Activated CD8-positive, alpha-beta memory T cell treated with anti-CD3 and anti-CD28 coated beads, Interleukin-2, amount 50 U/mL, for 4 hours (primary cell): ENCODE results near the gene NRXN3.

Source experiments
- DNase-seq: peaks from one replicate; pipeline ENCODE4 v3.0.0-alpha.2; 2020

The NRXN3 gene

DNA sequence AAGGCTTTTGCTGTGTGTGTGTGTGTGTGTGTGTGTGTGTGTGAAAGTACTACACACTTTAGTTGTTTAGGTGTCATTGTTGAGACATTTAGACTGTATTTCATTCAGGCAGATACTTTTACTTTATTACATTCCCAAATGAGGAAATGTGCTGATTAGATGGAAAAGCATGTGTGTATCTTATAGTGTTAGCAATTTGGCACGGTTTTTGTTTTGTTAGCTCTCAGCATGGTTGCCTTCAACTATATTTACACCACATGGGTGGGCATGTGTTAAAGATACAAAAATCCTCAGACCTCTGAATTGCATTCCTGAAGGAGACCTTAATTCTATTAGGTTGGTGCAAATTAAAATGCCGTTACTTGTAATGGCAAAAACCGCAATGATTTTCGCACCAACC is 1161.7 kb downstream of the NRXN3 start:
- no peak for DNase-seq

DNA sequence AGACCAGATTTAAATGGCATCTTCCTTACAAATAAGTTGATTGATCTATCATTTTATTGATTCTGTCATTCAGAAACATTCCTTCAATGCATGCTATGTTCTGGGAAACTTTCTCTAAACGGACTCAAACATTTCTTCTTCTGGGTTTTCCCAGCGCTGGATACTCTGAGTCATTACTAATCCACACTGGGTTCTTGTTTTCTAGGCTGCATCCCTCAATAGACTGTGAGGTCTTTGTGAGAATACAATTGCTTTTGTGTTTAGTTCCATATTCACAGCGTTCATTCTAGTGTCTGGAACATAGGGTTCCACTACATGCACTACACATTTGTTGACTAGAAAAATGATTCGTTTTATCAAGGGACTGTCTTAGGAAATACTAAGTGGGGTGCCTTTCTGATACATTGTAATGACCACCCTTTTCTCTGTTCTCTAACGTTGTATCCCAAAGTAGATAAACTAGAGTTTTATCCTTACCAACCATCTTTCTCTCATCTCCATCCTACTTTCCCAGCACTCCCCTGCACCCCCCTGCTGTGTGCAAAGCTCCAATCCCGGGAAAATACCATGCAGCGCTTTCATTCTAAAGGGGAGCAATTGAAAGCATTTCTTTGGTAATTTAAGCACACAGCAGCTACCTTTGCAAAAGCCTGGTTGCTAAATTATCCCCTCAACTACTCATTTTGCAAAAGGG is 1162.5 kb downstream of the NRXN3 start:
- no peak for DNase-seq

DNA sequence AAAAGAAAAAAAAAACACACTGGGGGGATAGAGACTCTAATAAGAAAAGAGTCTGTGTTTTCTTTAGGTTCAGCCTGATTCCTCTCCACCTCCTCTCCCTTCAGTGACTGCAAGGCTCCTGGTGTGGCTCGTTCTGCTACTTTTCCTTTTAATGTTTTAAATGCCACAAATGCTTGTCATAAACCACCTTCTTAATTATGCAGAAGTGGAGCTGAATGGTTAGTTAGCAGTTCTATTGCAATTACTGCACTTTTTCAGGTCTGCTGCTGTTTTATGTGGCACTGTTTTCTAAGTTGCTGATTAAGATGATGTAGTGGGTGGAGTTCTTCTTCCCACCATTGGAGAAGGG is 1163.0 kb downstream of the NRXN3 start:
- no peak for DNase-seq

DNA sequence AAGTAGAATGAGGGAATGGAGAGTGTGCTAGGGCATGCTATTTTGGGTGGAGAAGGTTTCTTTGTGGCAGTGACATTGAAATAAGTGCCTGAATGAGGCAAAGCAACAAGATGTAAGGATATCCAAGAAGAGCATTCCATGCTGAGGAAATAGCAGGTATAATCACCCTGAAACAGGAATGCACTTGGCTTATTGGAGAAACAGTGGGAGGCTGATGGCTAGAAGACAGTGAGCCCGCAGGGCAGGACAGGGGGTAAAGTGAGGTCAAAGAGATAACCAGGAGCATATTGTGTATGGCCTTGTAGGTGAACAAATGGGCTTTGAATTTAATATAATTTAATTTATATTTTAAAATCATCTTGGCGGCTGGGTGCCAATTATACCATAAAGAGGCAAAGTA is 1164.1 kb downstream of the NRXN3 start:
- DNase-seq, result no peak

DNA sequence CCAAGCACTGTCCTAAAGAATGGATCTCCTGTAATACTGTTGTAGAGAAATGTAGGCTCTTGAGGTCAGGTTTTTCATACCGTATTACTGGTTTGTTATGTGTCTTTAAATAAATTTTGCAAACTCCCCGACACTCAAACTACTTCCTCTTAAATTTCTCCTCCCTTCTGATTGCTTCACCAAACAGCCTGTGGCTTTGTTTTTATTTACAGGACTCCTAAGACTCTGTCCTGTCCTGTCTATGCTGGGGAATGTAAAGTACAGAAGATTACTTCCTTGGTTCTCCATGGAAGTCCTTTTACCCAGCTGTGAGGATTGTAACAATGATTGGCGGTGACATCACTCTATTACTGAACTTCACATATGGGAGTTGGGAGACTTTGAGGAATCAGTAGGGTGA is 1167.6 kb downstream of the NRXN3 start:
- no peak for DNase-seq

DNA sequence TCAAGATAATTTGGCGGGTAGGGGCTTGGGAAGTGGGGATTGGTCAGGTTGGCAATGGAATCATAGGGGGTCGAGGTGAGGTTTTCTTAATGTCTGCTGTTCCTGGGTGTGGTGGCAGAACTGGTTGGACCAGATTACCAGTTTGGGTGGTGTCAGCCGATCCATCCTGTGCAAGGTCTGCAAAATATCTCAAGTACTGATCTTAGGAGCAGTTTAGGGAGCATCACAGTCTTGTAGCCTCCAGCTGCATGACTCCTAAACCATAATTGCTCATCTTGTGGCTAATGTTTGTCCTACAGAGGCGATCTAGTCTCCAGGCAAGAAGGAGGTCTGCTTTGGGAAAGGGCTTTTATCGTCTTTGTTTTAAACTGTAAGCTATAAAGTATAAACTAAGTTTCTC is 1172.8 kb downstream of the NRXN3 start:
- no peak for DNase-seq

DNA sequence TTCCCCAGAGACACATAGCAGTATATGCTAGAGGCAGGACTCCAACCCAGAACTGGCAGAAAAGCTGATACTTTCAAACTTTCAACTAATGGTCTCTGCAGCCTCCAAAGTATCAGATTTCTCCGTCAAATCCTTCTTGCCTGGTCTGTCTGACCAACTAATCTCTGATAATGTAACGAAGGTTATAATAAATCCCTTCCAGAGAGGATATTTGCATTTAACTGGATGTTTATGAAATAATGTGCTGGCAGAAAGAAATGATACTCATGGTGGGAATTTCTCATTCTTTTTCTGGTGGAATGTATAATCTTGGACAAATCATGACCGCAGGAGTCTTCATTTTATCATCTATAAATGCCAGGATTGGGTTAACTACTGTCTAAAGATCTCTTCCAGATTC is 1180.8 kb downstream of the NRXN3 start:
- DNase-seq, result no peak

DNA sequence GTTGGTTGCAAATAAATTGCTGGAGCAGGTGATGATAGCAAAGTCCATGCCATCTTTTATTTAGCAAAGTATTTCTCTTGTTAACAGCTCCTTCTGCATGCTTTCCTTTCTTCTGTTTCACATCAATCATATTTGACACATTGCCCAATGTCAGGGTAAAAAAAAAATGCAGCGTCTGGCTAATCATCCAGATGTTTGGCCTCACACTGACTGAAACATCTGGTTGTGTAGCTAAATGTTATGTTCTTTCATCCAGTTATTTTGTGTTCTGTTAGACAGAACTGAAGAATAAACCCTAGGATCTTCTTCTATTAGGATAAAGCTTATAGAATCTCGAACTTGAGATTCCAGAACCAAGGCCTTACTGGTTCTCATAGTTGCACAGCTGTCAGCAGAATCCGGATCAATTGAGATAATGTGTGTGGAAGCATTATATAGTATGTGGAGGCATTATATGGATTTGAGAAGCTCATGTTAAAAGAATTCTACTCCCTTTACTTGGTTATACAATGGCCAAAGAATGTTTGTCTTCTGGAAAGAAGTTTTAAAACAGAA is 1182.0 kb downstream of the NRXN3 start:
- DNase-seq, result no peak

DNA sequence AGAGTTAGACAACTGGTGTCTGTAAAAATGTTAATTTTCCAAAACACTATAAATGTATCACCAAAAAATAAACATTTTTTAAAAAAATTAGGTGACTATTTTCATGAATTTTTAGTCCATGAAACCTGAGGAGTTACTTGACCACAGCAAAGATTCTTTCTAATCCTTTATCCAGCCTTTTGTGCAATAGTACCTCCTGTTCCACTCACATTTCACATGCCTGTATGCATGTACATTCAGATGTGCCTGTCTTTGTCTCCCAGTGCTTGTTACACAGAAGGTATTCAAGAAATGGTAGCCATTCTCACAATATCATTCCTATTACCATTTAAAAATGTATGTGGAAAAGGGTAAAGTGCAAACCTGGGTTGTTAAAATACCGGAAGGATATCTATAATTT is 1184.2 kb downstream of the NRXN3 start:
- DNase-seq, result no peak

DNA sequence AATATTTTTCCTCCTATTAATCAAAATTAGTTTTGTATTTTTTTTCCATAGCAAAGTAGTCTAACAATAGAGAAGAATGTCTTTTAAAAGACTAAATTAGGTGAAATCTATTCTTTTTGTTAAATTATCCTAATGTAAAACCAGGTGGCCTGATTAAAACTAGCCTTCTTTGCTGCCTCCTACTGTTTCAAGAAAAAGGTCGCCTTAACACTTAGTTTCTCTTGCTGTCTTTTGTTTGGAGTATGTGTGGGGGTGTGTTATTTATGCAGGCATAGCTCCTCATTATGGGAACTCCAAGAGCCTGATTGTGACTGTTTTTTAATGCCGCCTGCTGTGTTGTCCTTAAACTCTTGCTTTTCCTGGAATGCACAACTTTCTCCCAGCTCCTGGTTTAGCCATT is 1185.9 kb downstream of the NRXN3 start:
- DNase-seq, result no peak

DNA sequence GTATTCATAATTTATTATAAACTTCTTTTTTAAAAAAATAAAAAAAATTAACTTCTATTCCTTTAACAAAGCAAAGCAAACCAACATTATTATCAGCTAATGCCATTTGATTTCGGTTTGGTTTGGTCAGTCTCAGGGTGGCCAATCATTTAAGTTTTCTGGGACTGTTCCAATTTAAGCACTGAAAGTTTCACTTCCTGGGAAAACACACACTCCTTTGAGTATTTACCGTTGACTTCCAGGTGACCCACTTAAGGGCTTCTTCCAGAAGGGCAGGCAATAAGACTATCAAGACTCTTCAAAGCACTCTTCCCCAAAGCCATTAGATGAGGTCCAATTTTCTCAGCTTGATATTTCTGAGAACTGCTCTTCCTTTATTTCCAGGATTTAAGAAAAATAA is 1187.1 kb downstream of the NRXN3 start:
- no peak for DNase-seq

DNA sequence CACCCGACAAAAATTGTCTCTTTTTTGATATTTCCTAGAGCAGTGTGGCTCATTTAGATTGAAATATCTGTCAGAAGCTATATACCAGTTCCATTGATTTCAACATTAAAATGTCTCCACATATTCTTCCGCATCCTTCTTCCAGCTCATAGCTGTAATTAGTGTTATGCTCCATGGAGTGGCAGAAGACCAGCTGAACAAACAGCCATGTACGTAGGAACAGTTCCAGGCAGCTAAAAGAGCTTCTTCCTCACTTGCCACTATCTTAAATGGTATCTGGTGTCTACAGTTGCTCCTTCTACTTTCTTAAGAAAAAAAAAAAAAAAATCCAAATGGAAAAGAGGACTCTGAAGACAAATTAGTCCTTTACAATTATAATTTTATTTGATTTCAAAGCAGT is 1193.1 kb downstream of the NRXN3 start:
- no peak for DNase-seq

DNA sequence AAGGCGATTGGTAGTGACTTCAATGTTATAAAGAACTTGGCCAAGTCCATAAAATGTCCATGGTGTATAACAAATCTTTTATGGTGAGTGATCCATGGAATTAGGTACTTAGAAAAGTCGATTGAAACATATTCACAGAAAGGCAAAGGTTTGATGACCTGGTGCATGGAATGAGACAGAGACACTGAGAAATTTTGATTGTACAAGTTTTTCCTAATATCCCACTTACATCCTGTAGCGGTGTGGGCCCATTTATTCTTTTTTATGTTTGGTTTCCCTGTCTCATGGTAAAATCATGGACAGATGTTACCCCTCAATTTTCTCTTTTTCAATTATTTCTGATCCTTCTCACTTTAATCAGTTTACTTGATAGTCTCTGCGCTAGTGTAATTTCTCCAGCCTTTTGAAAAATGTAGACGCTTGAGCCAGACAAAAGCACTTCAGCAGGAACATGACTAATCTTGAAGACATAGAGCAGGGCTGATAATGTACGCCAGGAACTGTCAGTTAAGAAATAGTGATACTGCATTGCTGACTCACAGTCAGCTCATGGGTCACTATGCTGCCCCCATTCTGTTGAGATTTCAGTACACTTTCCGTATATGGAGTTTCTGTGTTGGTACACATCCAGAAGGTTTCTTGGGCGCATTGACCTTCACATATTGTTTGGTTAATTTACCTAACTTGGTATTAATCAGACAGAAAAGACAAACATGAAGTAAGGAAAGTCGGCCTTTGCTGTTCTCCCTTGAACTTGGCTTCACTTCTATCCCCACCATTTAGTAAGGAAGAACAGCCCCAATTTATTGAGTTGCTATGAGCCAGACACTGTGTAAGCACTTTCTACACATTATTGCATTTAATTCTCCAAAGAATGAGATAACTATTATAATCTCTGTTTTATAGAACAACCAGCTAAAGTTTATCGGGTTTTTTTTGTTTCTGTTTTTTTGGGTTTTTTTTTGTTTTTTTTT is 1199.5 kb downstream of the NRXN3 start:
- no peak for DNase-seq

DNA sequence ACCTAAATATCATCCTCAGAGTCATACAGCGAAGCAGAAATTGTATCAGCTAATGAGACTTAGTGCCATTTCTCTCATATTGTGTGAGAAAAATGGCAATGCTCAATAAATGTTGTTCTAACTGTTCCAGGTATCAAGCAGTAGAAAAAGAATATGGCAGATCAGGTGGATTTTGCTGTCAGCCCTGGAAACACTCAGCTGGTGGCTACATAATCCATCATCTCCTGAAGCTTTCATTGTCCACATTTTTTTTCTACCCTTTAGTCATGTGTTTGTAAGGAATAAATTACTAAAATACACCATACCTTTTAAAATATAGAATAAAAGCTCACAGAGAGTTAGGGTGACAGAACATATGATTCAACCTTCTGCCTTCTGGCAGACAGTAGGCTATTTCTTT is 1200.8 kb downstream of the NRXN3 start:
- DNase-seq, result no peak

DNA sequence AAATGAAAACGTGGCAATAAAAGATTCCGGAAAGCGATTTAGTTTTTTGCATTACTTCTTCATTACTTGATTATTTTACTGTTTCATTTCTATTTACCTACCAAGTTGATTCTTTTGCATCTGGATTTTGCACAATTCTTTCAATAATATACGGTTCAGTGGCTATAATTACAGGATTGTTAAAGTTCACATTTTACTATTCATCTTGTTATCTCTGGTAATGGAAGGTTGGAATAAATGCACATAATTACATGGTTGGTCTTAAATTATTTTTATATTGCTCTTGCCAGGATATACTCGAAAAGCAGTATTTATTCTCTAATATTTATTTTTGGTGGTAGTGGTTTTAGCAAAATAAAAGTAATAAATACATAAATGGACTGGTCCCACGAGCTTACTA is 1203.3 kb downstream of the NRXN3 start:
- DNase-seq, result no peak

DNA sequence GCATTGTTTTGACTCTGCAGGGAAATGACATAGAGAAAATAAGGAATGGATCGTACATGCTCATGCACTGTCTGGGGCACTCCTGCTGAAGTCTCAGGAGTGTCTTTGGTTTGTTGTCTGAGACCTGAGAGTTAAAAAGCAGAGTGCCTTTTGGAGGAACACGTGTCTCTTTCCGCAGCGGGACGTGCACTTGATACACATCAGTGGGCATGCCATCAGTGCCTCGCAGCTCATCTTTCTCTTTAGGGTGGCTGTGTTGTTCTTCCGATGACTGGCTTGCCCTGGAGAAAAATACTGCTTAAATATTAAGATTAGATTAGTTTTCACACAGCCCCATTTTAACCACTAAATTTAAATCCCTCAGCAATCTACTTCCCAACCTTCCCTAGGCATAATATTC is 1205.2 kb downstream of the NRXN3 start:
- DNase-seq, result no peak

DNA sequence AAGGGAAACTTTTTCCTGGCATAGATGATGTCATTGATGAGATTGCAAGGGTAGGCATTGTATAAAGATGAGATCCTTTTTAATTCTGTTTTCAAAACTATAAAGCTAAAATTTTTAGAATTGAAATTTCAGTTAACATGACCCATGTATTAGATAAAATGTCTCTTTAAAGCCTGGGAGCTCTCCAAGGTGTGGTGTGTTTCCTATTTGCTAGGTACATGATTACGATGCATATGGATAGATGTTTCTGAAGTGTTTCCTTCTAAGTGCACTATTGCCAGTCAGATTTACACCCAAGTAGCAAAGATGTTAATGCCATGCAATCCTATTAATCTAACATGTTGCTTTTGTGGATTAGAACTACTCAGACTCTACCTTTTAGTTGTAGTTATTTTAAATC is 1206.4 kb downstream of the NRXN3 start:
- no peak for DNase-seq

DNA sequence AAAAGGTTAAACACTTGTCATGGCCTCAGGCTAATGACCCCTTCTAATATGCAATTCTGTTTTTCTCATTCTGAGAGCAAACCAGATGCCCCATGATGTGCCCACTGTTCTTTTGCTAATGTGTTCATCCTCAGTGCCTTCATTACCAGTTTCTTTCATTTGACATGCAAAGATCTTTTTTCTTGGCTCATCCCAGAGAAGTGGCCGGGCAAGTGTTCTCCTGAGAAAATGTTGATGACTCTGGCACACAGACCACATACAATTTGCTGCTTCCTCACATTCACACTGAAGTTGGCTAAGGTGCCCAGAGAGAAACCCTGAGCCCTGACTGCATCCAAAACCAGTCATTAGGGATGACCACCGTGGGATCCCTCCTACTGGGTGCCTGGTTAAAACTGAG is 1207.8 kb downstream of the NRXN3 start:
- DNase-seq, result no peak

DNA sequence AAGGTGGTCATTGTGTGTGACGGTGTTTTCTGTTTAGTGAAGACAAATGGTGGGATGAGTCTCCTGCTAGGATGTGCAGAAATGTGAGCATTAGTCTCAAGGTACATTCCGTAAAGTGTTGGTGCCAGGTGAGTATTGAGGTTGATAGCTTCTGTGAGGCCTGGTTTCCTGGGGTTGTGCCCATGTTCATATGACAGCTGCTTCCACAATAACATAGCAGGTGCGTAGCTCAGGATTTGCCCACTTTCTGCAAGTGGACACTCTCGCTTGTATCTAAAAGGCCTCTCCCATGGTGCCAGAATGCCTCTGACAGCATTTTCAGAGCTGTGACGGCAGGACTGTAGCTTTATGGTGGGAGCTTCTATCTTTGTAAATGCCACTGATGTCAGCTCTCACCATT is 1209.1 kb downstream of the NRXN3 start:
- no peak for DNase-seq

DNA sequence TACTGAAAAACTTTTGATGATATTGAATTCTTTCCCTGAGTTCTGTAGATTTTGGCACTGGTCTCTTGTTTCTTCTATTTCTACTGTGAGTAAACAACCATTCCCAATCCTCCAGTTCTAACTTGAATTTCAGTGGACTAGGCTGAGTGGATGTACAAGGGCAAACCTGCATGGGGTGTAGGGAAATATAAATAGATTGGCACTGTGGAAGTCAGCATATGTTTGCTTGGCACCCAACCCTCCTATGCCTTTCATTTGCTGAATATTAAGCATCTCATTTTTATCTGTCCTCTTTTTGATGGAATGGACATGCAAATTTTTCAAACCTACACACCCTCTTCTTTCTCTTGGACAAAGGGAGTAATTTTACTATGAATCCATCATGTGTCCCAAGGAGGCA is 1212.9 kb downstream of the NRXN3 start:
- DNase-seq, result no peak

DNA sequence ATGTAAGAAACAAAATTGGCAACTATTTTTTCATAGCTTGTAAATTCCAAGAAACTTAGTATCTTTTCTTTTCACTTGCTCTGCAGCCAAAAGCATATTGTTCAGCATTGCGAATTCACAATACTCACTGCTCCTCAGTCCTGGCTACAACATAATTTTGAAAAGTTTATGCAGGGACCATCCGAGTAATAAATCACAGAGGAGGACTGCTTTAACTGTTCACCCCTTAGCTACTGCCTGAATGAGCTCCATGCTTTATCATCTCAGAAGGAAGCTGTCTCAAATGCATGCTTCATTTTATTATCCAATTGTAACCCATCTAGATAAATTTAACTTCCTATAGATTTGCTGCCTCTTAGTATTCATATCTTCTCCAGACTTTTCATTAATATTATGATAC is 1213.3 kb downstream of the NRXN3 start:
- no peak for DNase-seq

DNA sequence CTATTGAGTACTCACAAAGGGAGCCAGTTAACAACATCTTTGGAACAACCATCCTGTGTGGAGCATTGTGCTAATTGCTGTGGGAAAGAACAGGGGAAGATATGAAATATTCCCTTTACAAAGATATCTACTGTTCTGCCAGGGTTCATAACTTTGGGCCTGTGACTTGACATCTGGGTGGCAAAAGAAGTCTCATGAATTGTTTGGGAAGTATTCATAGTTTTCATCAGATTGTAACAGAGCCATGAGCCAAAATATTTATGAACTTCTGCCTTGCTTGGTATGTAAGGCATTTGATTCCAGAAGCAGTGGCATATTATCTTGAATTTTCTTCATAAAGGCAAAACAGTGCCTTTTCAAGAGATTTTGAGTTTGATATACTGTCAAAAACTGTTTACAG is 1224.9 kb downstream of the NRXN3 start:
- DNase-seq, result no peak

DNA sequence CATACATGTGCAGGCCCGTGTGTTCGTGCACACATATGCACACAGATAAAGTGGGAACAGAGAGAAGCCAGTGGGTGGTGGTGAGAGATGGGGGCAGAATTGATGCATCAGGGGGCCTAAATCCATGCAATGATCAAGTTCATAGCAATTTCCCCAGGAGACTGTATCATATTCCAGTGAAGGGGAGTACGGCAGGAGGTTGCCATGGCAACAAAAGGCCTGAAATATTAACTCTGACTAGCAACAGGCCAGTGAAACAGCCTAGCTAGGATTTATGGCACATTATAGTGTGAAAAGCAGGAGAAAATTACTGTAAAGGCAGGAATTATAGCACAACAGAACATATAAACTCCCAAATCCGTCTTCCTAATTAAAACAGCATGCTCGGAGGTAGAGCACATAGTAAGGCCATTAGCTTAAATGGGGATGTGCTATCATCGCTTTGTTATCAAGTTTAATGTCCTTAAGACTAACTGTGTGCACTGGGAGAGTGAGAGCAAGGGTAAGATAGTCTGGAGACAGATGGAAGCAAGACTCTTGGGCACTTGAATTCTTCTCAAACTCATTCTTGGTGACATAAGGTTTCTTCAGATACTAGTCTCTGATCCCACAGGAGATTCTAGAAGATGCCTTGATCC is 1234.8 kb downstream of the NRXN3 start:
- DNase-seq, result no peak

DNA sequence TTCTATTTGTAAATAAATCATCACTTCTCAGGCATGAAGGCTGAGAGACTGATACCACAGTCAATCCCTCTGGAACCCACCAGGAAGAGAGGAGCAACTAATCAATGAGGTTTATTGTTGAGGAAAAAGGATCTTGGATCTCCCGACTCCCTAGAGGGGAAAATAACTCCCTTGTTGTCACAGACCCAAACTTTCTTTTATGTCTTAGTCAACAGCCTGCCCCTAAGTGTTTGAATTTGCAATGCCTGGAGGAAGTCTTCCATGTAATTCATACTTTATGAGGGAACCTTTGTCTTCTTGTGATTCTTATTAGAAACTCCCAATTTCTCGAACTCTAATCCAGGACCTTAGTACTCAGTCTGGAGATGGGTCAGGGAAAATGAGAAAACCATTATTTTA is 1235.3 kb downstream of the NRXN3 start:
- DNase-seq, result no peak
